GM23248 (cell line): Measurements from ENCODE around the gene PAOX. TPM values are rescaled to one million over a fixed set of nuclear protein-coding genes. Genes with fewer than 3 reads are reported as not detected.
"Not testable (repeated sequence)": the region's sequence is repeated elsewhere in the genome, so short reads cannot be mapped to it uniquely, and the experiment has no call there.

Experiments
- DNase-seq: peaks from one replicate; pipeline ENCODE4 v3.0.0-alpha.2; 2015
- H2AFZ ChIP-seq: fragments of 200-600 bp; sonication (generic); 2 replicates; pipeline ENCODE4 v1.6.1; 2016; ENCODE audit warnings: antibody characterized with exemption
- H3F3A ChIP-seq: fragments of 200-600 bp; sonication (generic); 2 replicates; pipeline ENCODE4 v1.6.1; 2016; ENCODE audit warnings: mild to moderate bottlenecking, antibody characterized with exemption, mixed run types; ENCODE audit not compliant: insufficient read depth
- H3K27ac ChIP-seq: fragments of 200-600 bp; sonication (generic); 2 replicates; pipeline ENCODE4 v1.5.1; 2016; ENCODE audit warnings: mild to moderate bottlenecking
- H3K27me3 ChIP-seq: fragments of 200-600 bp; sonication (generic); replicated peaks from 2 replicates; pipeline ENCODE4 v1.6.1; 2016; ENCODE audit warnings: mild to moderate bottlenecking; ENCODE audit not compliant: insufficient read depth
- H3K36me3 ChIP-seq: fragments of 200-600 bp; sonication (generic); 2 replicates; pipeline ENCODE4 v1.6.1; 2016; ENCODE audit warnings: low read depth, mild to moderate bottlenecking
- H3K4me1 ChIP-seq: fragments of 200-600 bp; sonication (generic); 2 replicates; pipeline ENCODE4 v1.6.1; 2016; ENCODE audit warnings: mild to moderate bottlenecking; ENCODE audit not compliant: insufficient read depth
- H3K4me2 ChIP-seq: fragments of 200-600 bp; sonication (generic); one replicate; pipeline ENCODE4 v1.6.1; 2016; ENCODE audit warnings: mild to moderate bottlenecking; ENCODE audit not compliant: unreplicated experiment
- H3K4me3 ChIP-seq: fragments of 200-600 bp; sonication (generic); 2 replicates; pipeline ENCODE4 v1.5.1; 2016; ENCODE audit warnings: mild to moderate bottlenecking
- H3K79me2 ChIP-seq: fragments of 200-600 bp; sonication (generic); 2 replicates; pipeline ENCODE4 v1.6.1; 2016; ENCODE audit warnings: mild to moderate bottlenecking; ENCODE audit not compliant: insufficient read depth
- H3K9ac ChIP-seq: fragments of 200-600 bp; sonication (generic); 2 replicates; pipeline ENCODE4 v1.6.1; 2016; ENCODE audit warnings: mild to moderate bottlenecking
- H3K9me2 ChIP-seq: fragments of 200-600 bp; sonication (generic); 2 replicates; pipeline ENCODE4 v1.6.1; 2016; ENCODE audit warnings: mixed run types, mild to moderate bottlenecking, moderate library complexity; ENCODE audit not compliant: insufficient read depth
- H3K9me3 ChIP-seq: fragments of 200-600 bp; sonication (generic); one replicate; pipeline ENCODE4 v1.6.1; 2017; ENCODE audit warnings: low read depth
- H4K20me1 ChIP-seq: fragments of 200-600 bp; sonication (generic); 2 replicates; pipeline ENCODE4 v1.6.0; 2016; ENCODE audit not compliant: insufficient read depth
- EZH2 ChIP-seq: fragments of 200-600 bp; sonication (generic); IDR thresholded peaks from 2 replicates; pipeline ENCODE4 v1.6.1; 2018; ENCODE audit warnings: antibody characterized with exemption, mild to moderate bottlenecking; ENCODE audit not compliant: insufficient read depth, poor library complexity, severe bottlenecking
- EZH2phosphoT487 ChIP-seq: fragments of 200-600 bp; sonication (generic); IDR thresholded peaks from 2 replicates; pipeline ENCODE4 v1.6.1; 2018; ENCODE audit warnings: antibody characterized with exemption, moderate library complexity, mild to moderate bottlenecking, low read depth; ENCODE audit not compliant: insufficient read depth
- WGBS, 2 experiments: methylation state at CpG; one replicate each; pipeline ENCODE4 v1.1.6; 2015 to 2017; ENCODE audit warnings: low lambda C conversion rate in 2 of 2, low coverage in 1 of 2; ENCODE audit errors: missing lambda C conversion rate in 2 of 2; 5-methylcytosine and 5-hydroxymethylcytosine counted together
- in situ Hi-C: fragments of 300-500 bp; cut with MboI; formaldehyde crosslinking; loops from 2 replicates; pipeline ENCODE4 v1.15.0; 2020
- polyA plus RNA-seq: library from polyadenylated mRNA; unstranded; fragments of >200 nt; fragmentation: Nextera tagmentation; extraction: Ambion mirVana; gene quantifications from 2 replicates; pipeline ENCODE4 v1.2.1, GENCODE V29; 2016
- total RNA-seq: library from RNA; depleted of rRNA; stranded (reverse); fragments of >200 nt; shearing (Covaris generic); gene quantifications from 2 replicates; pipeline ENCODE4 v1.2.3, GENCODE V29; 2014

PAOX gene
- total and polyA plus RNA-seq, 2 experiments from 2014 or later: 4.1 to 4.5 TPM

GRCh38 chr10:133375357-133376115 is 3.5 kb upstream of the PAOX start:
- Histone ChIP-seq H3K79me2 (0 out of 2 replicates have a peak, but pooled peaks cover 10% of the 10 kb centered on the region), H4K20me1 (no peaks in the 10 kb centered on the region), H3K4me2 (no peak overlapping the region), H3F3A (no peaks in the 10 kb centered on the region), H3K27ac (no peak overlapping the region), H3K36me3 (no peaks in the 10 kb centered on the region), H3K9ac (no peak overlapping the region), H3K4me3 (no peak overlapping the region), H3K4me1 (no peaks in the 10 kb centered on the region), H3K9me3 (no peaks in the 10 kb centered on the region), H2AFZ (no peak overlapping the region), H3K27me3 (no peaks in the 10 kb centered on the region), H3K9me2 (no peaks in the 10 kb centered on the region)
- no peak for DNase-seq
- TF ChIP-seq EZH2phosphoT487 (no peak), EZH2 (no peak)
- WGBS, 2 experiments: 70 to 73% methylated on average over 12 of the region's 12 CpGs
- in situ Hi-C loops: no loop called here

GRCh38 chr10:133376183-133376582 is 2.9 kb upstream of the PAOX start:
- DNase-seq, H4K20me1 ChIP-seq, in situ Hi-C loops, H3K9me3 ChIP-seq, H3K4me1 ChIP-seq, H3K4me2 ChIP-seq, H3K9me2 ChIP-seq, H3K27ac ChIP-seq, H3K4me3 ChIP-seq, H3K27me3 ChIP-seq, H3K9ac ChIP-seq, H3F3A ChIP-seq, H2AFZ ChIP-seq, H3K36me3 ChIP-seq: not testable (repeated sequence)
- 84 to 86% methylated on average over 5 of the region's 5 CpGs for WGBS, 2 experiments
- H3K79me2 ChIP-seq: 0 out of 2 replicates have a peak, but pooled peaks cover 10% of the 10 kb centered on the region

DNA sequence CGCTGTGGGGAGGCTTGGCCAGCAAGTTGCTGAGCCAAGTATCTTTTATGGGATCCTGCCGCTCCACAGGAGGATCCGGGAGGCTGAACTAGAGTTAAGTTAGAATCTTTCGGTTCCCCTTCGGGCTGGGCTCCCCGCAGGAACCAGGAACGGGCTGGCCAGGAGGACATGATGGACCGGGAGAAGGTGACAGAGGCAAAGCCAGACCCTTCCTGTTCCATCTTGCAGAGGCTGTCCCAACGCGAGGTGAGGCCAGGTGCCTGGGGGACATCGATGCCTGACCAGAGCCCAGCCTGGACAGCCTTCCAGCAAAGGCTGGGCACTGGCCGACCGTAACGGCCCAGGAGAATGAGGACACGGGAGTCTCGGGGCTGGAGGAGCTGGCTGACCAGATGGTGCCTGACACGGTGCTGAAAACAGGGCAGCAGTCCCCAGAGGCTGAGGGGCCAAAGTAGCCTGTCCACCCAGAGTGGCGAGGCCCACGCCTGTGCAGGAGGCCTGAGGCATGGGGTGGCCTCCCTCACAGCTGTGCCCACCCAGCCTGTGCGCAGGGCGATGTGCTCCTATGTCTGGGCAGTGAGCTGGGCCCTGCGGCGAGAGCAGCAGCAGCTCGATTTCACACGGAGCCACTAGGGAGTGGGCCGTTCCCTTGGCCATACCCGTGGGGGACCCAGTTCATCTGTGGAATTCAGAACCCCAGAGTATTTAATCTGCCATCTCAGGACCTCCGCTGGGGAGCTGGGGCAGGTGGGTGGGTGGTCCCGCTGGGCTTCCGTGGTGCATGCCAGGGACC is 1.8 kb upstream of the PAOX start:
- in situ Hi-C loops: no loop called here
- H3K4me3 ChIP-seq: no peak overlapping the region
- WGBS, 2 experiments: 86 to 87% methylated on average over 29 to 30 of the region's 30 CpGs

GRCh38 chr10:133377818-133378250 is 1.2 kb upstream of the PAOX start:
- Histone ChIP-seq H3K36me3 (no peaks in the 10 kb centered on the region; the same call in 1 of the 2 replicates), H2AFZ (peak overlapping the region; percentile 84), H3K27ac (no peak overlapping the region), H3K9me2 (no peaks in the 10 kb centered on the region), H3K4me1 (no peaks in the 10 kb centered on the region), H3K9ac (peak overlapping the region; percentile 38; the same call in 1 of the 2 replicates), H3K79me2 (no peaks in the 10 kb centered on the region), H3K9me3 (no peaks in the 10 kb centered on the region), H3K4me3 (peak overlapping the region; percentile 73), H4K20me1 (no peaks in the 10 kb centered on the region), H3K4me2 (peak overlapping the region; percentile 73), H3F3A (no peaks in the 10 kb centered on the region), H3K27me3 (no peaks in the 10 kb centered on the region)
- DNase-seq: no peak
- TF ChIP-seq EZH2phosphoT487 (no peak), EZH2 (no peak)
- in situ Hi-C loops: no loop called here
- WGBS, 2 experiments: 22% methylated on average over 15 to 20 of the region's 20 CpGs

More for the DNA sequence above, 1.8 kb upstream of the PAOX start:
- H2AFZ ChIP-seq: no peak overlapping the region
- H3K27ac ChIP-seq: no peak overlapping the region
- H3F3A ChIP-seq: no peaks in the 10 kb centered on the region
- H3K9me2 ChIP-seq: no peaks in the 10 kb centered on the region
- no peaks in the 10 kb centered on the region for H4K20me1 ChIP-seq
- no peak overlapping the region for H3K4me2 ChIP-seq
- 0 out of 2 replicates have a peak, but pooled peaks cover 1% of the 10 kb centered on the region for H3K79me2 ChIP-seq
- no peaks in the 10 kb centered on the region for H3K4me1 ChIP-seq
- no peaks in the 10 kb centered on the region; the same call in 1 of the 2 replicates for H3K36me3 ChIP-seq
- no peak for DNase-seq
- TF ChIP-seq EZH2phosphoT487 (no peak), EZH2 (no peak)
- no peaks in the 10 kb centered on the region for H3K9me3 ChIP-seq
- H3K9ac ChIP-seq: no peak overlapping the region
- no peaks in the 10 kb centered on the region for H3K27me3 ChIP-seq
